HG03060 (cell line): ENCODE measurements around the gene ADCY1.
"Not testable (repeated sequence)": the region's sequence is repeated elsewhere in the genome, so short reads cannot be mapped to it uniquely, and the experiment has no call there.

Source experiments
- ATAC-seq: cut with Tn5 transposase; IDR thresholded peaks from one replicate; pipeline ENCODE4 v1.9.1; 2021; ENCODE audit warnings: low read depth, moderate number of reproducible peaks; ENCODE audit not compliant: unreplicated experiment

ADCY1 gene

GRCh38 chr7:45573661-45574415 is at the start of gene ADCY1:
Gene ADCY1 (plus strand): TSS chr7:45574368. CDS start chr7:45574544, 176 bp downstream.
- ATAC-seq, result no peak

- ATAC-seq, result no peak
Observed at GRCh38 chr7:45524445-45524844, 49.7 kb upstream of the ADCY1 start.

- ATAC-seq, result no peak
Observed at GRCh38 chr7:45525057-45525456, 49.1 kb upstream of the ADCY1 start.

- ATAC-seq, result no peak
Observed at GRCh38 chr7:45543473-45543872, 30.7 kb upstream of the ADCY1 start.

- ATAC-seq, result not testable (repeated sequence)
Observed at GRCh38 chr7:45545105-45545710, 29.0 kb upstream of the ADCY1 start.

GRCh38 chr7:45548917-45549316 is 25.3 kb upstream of the ADCY1 start:
- ATAC-seq, result not testable (repeated sequence)

- ATAC-seq, result no peak
Observed at GRCh38 chr7:45563401-45563800, 10.8 kb upstream of the ADCY1 start.

GRCh38 chr7:45563941-45564461 is 10.2 kb upstream of the ADCY1 start:
- ATAC-seq, result no peak

GRCh38 chr7:45564485-45564884 is 9.7 kb upstream of the ADCY1 start:
- no peak for ATAC-seq

GRCh38 chr7:45564886-45565455 is 9.2 kb upstream of the ADCY1 start:
- ATAC-seq, result no peak

GRCh38 chr7:45566386-45566785 is 7.8 kb upstream of the ADCY1 start:
- no peak for ATAC-seq

GRCh38 chr7:45566961-45567360 is 7.2 kb upstream of the ADCY1 start:
- no peak for ATAC-seq

- ATAC-seq, result no peak
Observed at GRCh38 chr7:45567713-45568112, 6.5 kb upstream of the ADCY1 start.

- ATAC-seq, result no peak
Observed at GRCh38 chr7:45568536-45569289, 5.5 kb upstream of the ADCY1 start.

GRCh38 chr7:45569290-45569685 is 4.9 kb upstream of the ADCY1 start:
- no peak for ATAC-seq

- ATAC-seq, result no peak
Observed at GRCh38 chr7:45570797-45571196, 3.4 kb upstream of the ADCY1 start.

- ATAC-seq, result no peak
Observed at GRCh38 chr7:45573204-45573603, 964 bp upstream of the ADCY1 start.

- no peak for ATAC-seq
Observed at GRCh38 chr7:45574416-45574668, 174 bp downstream of the ADCY1 start.

GRCh38 chr7:45574669-45575500 is 717 bp downstream of the ADCY1 start:
- no peak for ATAC-seq

GRCh38 chr7:45575501-45576248 is 1.5 kb downstream of the ADCY1 start:
- ATAC-seq, result no peak
